ENCODE data around the gene TROAP. TPM values are rescaled to one million over a fixed set of nuclear protein-coding genes. Genes with fewer than 3 reads are reported as not detected.
"Not testable (repeated sequence)": the region's sequence is repeated elsewhere in the genome, so short reads cannot be mapped to it uniquely, and the experiment has no call there.

The TROAP gene
- total RNA-seq, 2 experiments from 2014 or later: 141 to 150 TPM

GRCh38 chr12:49282302-49282701 lies 40.8 kb upstream of the TROAP start:
- no peak for DNase-seq (ENCODE audit: low spot score)
- Histone ChIP-seq H3K79me2 (ENCODE audit: insufficient read depth, low read depth, low read length) (no peaks in the 10 kb centered on the region), H2AFZ (ENCODE audit: low read length) (no peak overlapping the region), H3K27ac (ENCODE audit: low read depth, low read length, poor library complexity, severe bottlenecking) (no peak overlapping the region), H3K9me2 (ENCODE audit: insufficient read depth, low read length) (no peaks in the 10 kb centered on the region), H3K9me3 (ENCODE audit: low read length) (no peaks in the 10 kb centered on the region), H4K20me1 (ENCODE audit: insufficient read depth, low read length) (no peaks in the 10 kb centered on the region), H3K4me1 (ENCODE audit: insufficient read depth, low read length, poor library complexity, severe bottlenecking) (no peaks in the 10 kb centered on the region), H3K36me3 (ENCODE audit: insufficient read depth, low read length) (no peaks in the 10 kb centered on the region), H3K4me3 (ENCODE audit: low read depth, low read length, poor library complexity, severe bottlenecking) (no peak overlapping the region), H3K4me2 (ENCODE audit: low read length) (no peak overlapping the region)
- CTCF ChIA-PET (ENCODE audit: unreplicated experiment): no interaction called here
- TF ChIP-seq EZH2phosphoT487 (IDR thresholded peaks at IDR 0.05; ENCODE audit: borderline replicate concordance, low read depth, low read length) (no peak), CTCF (conservative IDR thresholded peaks at IDR 0.05; ENCODE audit: low read length) (no peak)
- BruUV-seq (replicated peaks): no TSS peak
- POLR2A ChIA-PET: interaction anchor here (0.5 to 0.9 kb wide), 3 partner anchors 135 to 228 kb away, joined by 3 read pairs; no protein-coding TSS in a partner anchor
- intact Hi-C loops (cut with micrococcal nuclease; ENCODE audit: unreplicated experiment): no loop called here

GRCh38 chr12:49282740-49283375 lies 40.2 kb upstream of the TROAP start:
- H3K27ac ChIP-seq (ENCODE audit: low read depth, low read length, poor library complexity, severe bottlenecking); H3K9me3 ChIP-seq (ENCODE audit: low read length); H3K4me3 ChIP-seq (ENCODE audit: low read depth, low read length, poor library complexity, severe bottlenecking); BruUV-seq (replicated peaks); intact Hi-C loops (cut with micrococcal nuclease; ENCODE audit: unreplicated experiment); H3K36me3 ChIP-seq (ENCODE audit: insufficient read depth, low read length); H3K79me2 ChIP-seq (ENCODE audit: insufficient read depth, low read depth, low read length); H3K9me2 ChIP-seq (ENCODE audit: insufficient read depth, low read length); DNase-seq (ENCODE audit: low spot score); CTCF ChIA-PET (ENCODE audit: unreplicated experiment); H3K4me1 ChIP-seq (ENCODE audit: insufficient read depth, low read length, poor library complexity, severe bottlenecking); H4K20me1 ChIP-seq (ENCODE audit: insufficient read depth, low read length); H2AFZ ChIP-seq (ENCODE audit: low read length); H3K4me2 ChIP-seq (ENCODE audit: low read length): not testable (repeated sequence)
- POLR2A ChIA-PET: interaction anchor here (0.5 to 0.9 kb wide), 2 partner anchors 135 to 228 kb away, joined by 3 read pairs; no protein-coding TSS in a partner anchor

GRCh38 chr12:49283541-49284429 lies 39.3 kb upstream of the TROAP start:
- Histone ChIP-seq H3K4me2 (ENCODE audit: low read length) (no peak overlapping the region), H2AFZ (ENCODE audit: low read length) (no peak overlapping the region)

More at GRCh38 chr12:49283541-49284429, 39.3 kb upstream of the TROAP start:
- Histone ChIP-seq H3K27ac (ENCODE audit: low read depth, low read length, poor library complexity, severe bottlenecking) (no peak overlapping the region), H3K79me2 (ENCODE audit: insufficient read depth, low read depth, low read length) (no peaks in the 10 kb centered on the region), H4K20me1 (ENCODE audit: insufficient read depth, low read length) (no peaks in the 10 kb centered on the region), H3K9me2 (ENCODE audit: insufficient read depth, low read length) (no peaks in the 10 kb centered on the region), H3K36me3 (ENCODE audit: insufficient read depth, low read length) (no peaks in the 10 kb centered on the region), H3K4me1 (ENCODE audit: insufficient read depth, low read length, poor library complexity, severe bottlenecking) (no peaks in the 10 kb centered on the region), H3K4me3 (ENCODE audit: low read depth, low read length, poor library complexity, severe bottlenecking) (no peak overlapping the region), H3K9me3 (ENCODE audit: low read length) (no peaks in the 10 kb centered on the region)
- POLR2A ChIA-PET: no interaction called here
- intact Hi-C loops (cut with micrococcal nuclease; ENCODE audit: unreplicated experiment): no loop called here
- no peak for DNase-seq (ENCODE audit: low spot score)
- no TSS peak for BruUV-seq (replicated peaks)
- TF ChIP-seq EZH2phosphoT487 (IDR thresholded peaks at IDR 0.05; ENCODE audit: borderline replicate concordance, low read depth, low read length): no peak
- TF ChIP-seq CTCF (conservative IDR thresholded peaks at IDR 0.05; ENCODE audit: low read length): peak; percentile 44; the same call in 1 of the 2 replicates
- CTCF ChIA-PET (ENCODE audit: unreplicated experiment): no interaction called here

Data from OCI-LY7 (cell line).